Epidermal melanocyte (primary cell): ENCODE measurements around the gene ACTR1B.
"Not testable (repeated sequence)": the region's sequence is repeated elsewhere in the genome, so short reads cannot be mapped to it uniquely, and the experiment has no call there.

Experiments
- DNase-seq: peaks from one replicate; pipeline ENCODE4 v3.0.0; 2011; ENCODE audit warnings: low spot score; ENCODE audit not compliant: insufficient read length

Gene ACTR1B

DNA sequence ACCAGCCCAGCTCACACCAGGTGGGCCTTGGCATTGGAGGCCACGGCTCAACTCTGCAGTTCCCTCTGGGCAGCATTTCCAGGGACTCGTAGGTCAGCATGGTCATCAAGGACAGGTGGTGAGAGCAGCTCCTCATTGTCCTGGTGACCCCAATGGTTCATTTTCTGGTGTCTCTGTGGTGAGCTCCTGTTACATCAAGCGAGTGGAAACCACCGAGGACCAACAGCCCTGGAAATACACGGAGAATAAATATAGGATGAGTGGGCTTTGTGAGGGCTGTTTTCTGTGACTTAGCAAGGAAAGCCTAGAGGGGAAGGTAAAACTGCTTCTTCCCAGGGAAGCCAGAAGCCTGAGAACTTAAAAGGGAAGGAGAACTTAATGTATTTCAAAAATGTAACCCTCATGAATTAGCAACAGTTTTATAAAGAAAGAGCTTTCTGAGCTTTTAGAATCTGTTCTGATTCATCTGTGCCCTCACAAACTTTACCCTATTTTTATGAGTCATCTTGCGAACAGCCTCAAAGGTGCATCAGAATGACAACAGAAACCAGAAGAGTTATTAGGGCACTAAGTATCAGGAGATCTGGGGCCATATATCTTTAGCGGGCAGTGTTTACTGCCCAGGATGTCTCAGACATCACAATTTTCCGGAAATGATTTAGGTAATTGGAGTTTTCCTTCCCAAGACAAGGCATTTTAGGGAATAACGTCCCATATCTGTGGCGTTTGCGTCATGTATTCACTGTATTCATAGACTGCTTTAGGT, 24.4 kb upstream of the ACTR1B start:
- no peak for DNase-seq

DNA sequence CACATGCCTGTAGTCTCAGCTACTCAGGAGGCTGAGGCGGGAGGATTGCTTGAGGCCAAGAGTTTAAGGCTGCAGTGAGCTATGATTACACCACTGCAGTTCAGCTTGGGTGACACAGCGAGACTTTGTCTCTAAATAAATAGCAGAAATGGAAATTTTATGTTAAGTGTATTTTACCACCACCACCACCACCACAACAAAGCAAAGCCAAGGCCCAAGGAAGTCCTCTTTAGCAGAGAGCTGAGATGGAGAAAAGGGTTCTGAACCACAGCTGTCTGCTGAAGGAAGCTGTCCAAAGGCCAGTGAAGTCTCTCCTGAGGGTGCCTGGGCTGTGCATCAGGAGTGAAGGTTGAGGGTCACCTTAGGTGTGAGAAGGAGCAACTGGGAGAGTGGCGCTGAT, 23.4 kb upstream of the ACTR1B start:
- not testable (repeated sequence) for DNase-seq

- DNase-seq: no peak
Observed at GRCh38 chr2:97678298-97678697, 14.5 kb upstream of the ACTR1B start.

GRCh38 chr2:97677480-97677879, 13.6 kb upstream of the ACTR1B start:
- no peak for DNase-seq

DNA sequence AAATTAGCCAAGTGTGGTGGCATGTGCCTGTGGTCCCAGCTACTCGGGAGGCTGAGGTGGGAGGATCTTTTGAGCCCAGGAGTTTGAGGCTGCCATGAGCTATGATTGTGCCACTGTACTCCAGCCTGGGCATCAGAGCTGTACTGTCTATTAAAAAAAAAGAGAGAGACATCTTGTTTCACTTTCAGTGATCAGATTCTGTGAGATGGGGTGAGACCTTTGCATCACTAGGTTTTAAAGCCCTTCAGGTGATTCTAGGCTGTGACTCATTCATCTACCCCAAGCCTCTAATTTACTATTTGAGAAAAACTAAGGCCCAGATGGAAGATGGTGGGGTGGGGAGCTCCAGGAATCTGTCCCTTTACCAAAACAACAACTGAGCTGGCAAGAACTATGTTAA, 12.8 kb upstream of the ACTR1B start:
- no peak for DNase-seq

GRCh38 chr2:97675430-97676113, 11.7 kb upstream of the ACTR1B start:
- no peak for DNase-seq

- DNase-seq: no peak
Observed at GRCh38 chr2:97673915-97674283, 10.1 kb upstream of the ACTR1B start.

- DNase-seq: no peak
Observed at GRCh38 chr2:97673182-97673914, 9.5 kb upstream of the ACTR1B start.

- DNase-seq: not testable (repeated sequence)
Observed at GRCh38 chr2:97672606-97673140, 8.8 kb upstream of the ACTR1B start.

DNA sequence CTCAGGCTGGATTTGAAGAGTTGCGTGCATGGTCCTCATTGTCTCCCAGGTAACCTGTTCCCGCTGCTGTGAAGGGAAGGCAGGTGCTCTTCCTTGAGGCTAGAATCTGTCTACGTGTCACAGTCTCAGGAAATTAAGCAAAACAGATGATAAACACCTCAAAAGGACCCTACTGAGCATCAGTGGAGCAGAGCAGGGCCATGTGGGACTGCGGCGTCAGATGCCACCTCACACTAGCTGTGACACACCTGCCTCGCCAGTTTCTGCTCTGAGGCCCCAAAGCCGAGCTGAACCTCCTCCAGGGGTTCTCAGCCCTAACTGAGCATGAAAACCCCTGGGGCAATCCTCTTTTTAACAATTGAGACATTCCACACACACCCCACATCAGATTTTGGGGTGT, 7.7 kb upstream of the ACTR1B start:
- DNase-seq: no peak

DNA sequence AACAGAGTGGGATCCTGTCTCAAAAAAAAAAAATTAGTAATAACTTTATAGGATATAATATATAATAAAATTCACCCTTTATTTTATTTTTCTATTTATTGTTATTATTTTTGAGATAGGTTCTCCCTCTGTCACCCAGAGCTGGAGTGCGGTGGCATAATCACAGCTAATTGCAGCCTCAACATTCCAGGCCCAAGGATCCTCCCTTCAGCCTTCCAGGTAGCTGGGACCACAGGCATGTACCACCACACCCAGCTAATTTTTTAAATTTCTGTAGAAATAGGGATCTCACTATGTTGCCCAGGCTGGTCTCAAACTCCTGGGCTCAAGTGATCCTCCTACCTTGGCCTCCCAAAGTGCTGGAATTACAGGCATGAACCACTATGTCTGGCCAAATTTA, 6.6 kb upstream of the ACTR1B start:
- DNase-seq: no peak

GRCh38 chr2:97669448-97669847, 5.6 kb upstream of the ACTR1B start, which contains the start of gene C2orf92:
TSS of gene C2orf92 (plus strand) at chr2:97669713. CDS start at chr2:97669789, 76 bp downstream.
- no peak for DNase-seq

GRCh38 chr2:97664636-97664970, 759 bp upstream of the ACTR1B start:
- no peak for DNase-seq

DNA sequence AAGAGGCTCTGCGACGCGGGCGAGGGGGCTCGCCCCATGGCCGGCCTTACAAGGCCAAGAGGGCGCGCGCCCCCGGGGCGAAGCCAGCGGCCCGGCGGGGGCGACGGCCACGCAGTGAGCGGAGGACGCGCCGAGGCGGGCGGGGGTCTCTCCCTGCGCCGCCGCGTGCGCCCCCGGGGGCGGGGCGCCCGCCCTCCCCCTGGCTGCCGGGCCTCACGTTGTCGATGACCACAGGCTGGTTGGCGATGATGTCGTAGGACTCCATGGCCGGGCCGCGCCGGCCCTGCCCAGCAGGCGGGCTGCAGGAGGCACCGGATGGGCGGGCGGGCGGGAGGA, 250 bp downstream of the ACTR1B start:
- DNase-seq: no peak

DNA sequence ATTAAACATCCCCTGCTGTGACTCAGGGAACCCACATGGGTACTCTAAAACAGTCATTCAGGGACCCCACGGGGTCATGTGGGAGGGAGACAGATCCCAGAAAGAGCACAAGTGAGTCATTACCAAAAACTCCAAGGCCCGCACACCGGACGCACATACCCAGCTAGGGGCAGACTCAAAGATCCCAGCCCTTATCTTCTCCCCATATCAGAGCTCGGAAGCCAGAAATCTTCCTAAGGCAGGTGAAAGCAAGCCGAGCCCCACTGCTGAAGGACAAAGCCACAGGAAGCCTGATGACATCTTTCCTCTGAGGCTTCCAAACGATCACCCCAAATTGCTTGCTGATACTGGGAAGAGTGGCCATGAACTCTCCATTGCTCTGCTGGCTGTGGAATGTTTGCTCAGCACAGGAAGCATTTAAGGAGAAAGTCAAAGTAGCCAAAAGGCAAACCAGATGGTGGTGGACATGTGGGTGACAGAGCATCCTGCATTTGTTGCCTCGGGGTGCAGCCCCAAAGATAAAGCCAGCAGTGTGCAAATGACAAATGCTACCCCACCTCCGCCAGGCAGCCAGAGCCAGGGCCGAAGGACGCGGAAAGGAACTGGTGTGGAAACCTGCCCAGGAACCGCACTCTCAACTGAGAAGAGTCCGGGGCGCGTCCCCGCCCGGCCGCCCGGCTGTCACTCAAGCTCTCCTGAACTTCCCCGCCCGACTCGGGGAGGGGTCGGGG, 784 bp downstream of the ACTR1B start:
- peak; percentile 60 for DNase-seq

- DNase-seq: peak; percentile 12
Observed at GRCh38 chr2:97662386-97662894, 1.4 kb downstream of the ACTR1B start.

- no peak for DNase-seq
Observed at GRCh38 chr2:97661927-97662326, 1.9 kb downstream of the ACTR1B start.

DNA sequence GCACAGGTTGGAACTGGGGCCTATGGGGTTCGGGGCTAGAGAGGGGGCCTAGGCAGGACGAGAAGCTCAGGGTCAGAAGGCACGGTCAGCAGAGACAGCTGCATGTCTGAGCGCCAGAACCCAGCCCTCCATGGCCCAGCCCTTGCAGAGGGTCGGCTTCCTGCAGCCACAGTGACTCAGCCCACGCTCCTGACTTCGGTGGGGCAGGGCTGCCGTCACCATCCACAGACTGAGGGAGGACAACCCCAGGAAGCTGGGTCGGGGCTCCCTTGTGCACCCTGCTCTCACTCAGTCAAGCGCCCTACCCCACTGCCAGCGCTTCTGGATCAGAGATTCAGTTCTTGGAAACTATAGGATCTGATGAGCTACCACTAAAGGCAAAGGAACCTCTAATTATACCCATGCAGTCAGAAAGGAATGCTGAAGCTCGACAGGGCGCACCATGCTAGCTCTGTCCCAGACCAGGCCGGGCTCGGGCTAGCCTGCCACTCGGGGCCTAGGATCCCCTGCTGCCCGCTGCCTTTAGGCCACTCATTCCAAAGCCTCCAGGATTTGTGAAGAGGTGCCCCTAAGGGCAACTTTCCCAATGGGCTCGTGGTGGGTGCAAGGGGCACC, 3.0 kb downstream of the ACTR1B start:
- DNase-seq: peak; percentile 10

DNA sequence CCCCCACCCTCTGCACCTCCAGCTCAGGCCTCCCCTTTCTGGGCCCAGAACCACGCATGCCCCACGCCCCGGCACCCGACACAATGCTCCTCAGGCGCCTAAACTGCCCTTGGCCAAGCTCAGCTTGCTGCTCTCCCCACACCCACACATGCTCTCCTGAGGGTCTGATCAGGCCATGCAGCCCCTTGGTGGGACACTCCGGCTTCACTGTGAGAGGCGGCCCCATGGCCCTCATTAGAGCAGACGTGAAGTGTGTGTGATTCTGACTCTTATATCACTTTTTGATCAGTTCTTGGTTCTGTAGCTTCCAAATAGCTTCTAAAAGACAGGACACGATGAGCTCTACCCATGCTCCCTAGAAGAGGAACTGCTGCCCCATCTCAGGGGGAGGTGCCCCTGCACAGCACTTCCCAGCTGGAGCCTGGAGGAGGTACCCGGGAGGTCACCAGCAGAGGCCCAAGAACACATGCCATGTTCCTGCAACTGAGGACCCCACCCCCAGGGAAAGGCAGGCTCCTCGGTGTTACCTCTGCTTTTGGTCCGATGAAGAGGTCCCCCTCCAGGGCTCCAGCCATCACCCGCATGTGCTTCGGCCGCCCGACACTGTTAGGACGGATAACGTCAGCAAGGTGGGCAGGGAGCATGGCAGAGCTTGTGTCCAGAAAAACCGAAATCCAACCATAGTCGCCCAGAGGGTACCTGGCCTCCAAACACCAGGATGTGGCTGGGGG, 3.6 kb downstream of the ACTR1B start:
- no peak for DNase-seq
